ENCODE data around the gene PBX3.

PBX3 gene

GRCh38 chr9:125959951-125960619 is 212.9 kb downstream of the PBX3 start:
- Mint-ChIP-seq H3K27ac (peak overlapping the region in 2 of 3 experiments; percentile 32 to 66), H3K4me3 (no peak overlapping the region), H3K27me3 (ENCODE audit: low read depth) (peaks cover 13% of the 10 kb centered on the region), H3K4me1 (peaks cover 44% of the 10 kb centered on the region), H3K36me3 (ENCODE audit: low read depth) (peaks cover 30% of the 10 kb centered on the region), H3K9me3 (no peaks in the 10 kb centered on the region)
- TF ChIP-seq CTCF (IDR thresholded peaks at IDR 0.05; ENCODE audit: unreplicated experiment in 3 of 3): no peak

GRCh38 chr9:125960626-125961025 is 213.5 kb downstream of the PBX3 start:
- Mint-ChIP-seq H3K9me3 (no peaks in the 10 kb centered on the region), H3K4me1 (peaks cover 49% of the 10 kb centered on the region), H3K36me3 (ENCODE audit: low read depth) (peaks cover 33% of the 10 kb centered on the region), H3K27me3 (ENCODE audit: low read depth) (peaks cover 13% of the 10 kb centered on the region), H3K27ac (peak overlapping the region; percentile 29 to 66 (median 57)), H3K4me3 (no peak overlapping the region)
- no peak for TF ChIP-seq CTCF (IDR thresholded peaks at IDR 0.05; ENCODE audit: unreplicated experiment in 3 of 3)

DNA sequence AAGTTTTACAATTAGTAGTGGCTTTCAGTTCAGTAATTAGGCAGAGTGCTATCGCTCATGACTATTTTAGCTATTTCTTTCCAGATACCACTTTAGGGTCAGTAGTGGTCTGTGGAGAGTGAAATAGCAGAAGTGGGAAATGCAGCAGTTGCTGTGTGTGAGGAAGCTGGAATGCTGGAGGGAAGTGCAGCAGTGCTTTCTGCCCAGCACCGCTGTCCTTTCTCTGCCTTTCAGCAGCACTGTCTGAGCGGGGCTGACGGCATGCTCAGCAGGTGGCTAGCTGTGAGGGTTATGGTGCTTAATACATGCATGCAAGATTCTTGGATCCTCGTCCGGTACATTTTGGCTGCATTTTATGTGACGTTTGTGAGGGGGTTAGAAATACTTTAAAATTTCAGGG is 213.9 kb downstream of the PBX3 start:
- no peak for TF ChIP-seq CTCF (IDR thresholded peaks at IDR 0.05; ENCODE audit: unreplicated experiment in 3 of 3)
- H3K27me3 Mint-ChIP-seq (ENCODE audit: low read depth): peaks cover 13% of the 10 kb centered on the region
- peak overlapping the region in 1 of 3 experiments; percentile 28 for H3K4me3 Mint-ChIP-seq
- H3K27ac Mint-ChIP-seq: peak overlapping the region in 2 of 3 experiments; percentile 29 to 66
- peaks cover 35% of the 10 kb centered on the region for H3K36me3 Mint-ChIP-seq (ENCODE audit: low read depth)
- H3K9me3 Mint-ChIP-seq: no peaks in the 10 kb centered on the region
- H3K4me1 Mint-ChIP-seq: peaks cover 52% of the 10 kb centered on the region

- Mint-ChIP-seq H3K27me3 (ENCODE audit: low read depth) (peaks cover 13% of the 10 kb centered on the region), H3K4me3 (no peak overlapping the region), H3K4me1 (peaks cover 66% of the 10 kb centered on the region), H3K36me3 (ENCODE audit: low read depth) (peaks cover 44% of the 10 kb centered on the region), H3K9me3 (no peaks in the 10 kb centered on the region), H3K27ac (no peak overlapping the region)
- no peak for TF ChIP-seq CTCF (IDR thresholded peaks at IDR 0.05; ENCODE audit: unreplicated experiment in 3 of 3)
Observed at GRCh38 chr9:125963932-125964331, 216.8 kb downstream of the PBX3 start.

DNA sequence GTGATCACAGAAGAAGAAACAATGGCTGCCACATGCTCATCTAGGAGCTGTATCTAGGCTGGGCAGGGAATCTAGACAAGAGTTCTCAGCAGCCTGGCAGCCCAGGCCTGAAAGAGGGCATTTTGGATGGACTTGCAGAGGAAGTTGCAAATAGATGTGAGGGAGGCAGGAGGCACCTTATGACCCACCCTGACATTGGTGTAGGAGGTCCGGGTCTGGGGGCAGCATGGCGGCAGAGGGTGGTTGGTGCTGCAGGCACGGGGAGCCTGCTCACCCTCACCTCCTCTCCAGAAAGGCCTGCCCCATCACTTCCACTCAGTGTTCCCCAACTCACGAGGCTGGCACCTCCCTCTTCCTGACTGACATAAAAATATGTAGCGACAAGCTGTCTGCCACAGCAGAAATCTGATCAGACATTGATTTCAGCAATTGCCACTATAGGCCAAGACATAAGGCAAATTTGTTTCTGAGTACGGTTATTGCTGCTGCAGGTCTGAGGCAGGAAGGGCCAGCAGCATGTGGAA is 217.6 kb downstream of the PBX3 start:
- H3K4me3 Mint-ChIP-seq: no peak overlapping the region
- TF ChIP-seq CTCF (IDR thresholded peaks at IDR 0.05; ENCODE audit: unreplicated experiment in 3 of 3): no peak
- peaks cover 13% of the 10 kb centered on the region for H3K27me3 Mint-ChIP-seq (ENCODE audit: low read depth)
- H3K9me3 Mint-ChIP-seq: no peaks in the 10 kb centered on the region
- H3K4me1 Mint-ChIP-seq: peaks cover 61% of the 10 kb centered on the region
- peaks cover 44% of the 10 kb centered on the region for H3K36me3 Mint-ChIP-seq (ENCODE audit: low read depth)
- peak overlapping the region in 1 of 3 experiments; percentile 8 for H3K27ac Mint-ChIP-seq

DNA sequence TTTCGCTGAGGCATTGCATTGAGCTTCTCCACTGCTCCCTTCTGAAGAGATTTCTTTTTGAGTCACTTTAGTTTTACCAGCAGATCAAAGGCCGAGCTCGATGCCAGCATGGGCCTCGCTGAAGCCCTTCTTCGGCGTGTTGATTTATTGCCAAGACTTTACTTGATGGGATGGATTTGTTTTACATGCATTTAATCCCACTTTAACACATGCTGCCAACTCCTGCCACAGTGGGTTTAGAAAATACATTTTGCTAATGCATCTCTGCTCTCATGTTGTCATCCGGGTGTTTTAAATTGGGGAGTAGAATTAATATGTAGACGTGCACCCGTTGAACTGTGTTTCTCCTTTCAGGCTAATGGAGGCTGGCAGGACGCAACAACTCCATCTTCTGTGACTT is 218.3 kb downstream of the PBX3 start:
- Mint-ChIP-seq H3K27me3 (ENCODE audit: low read depth) (peaks cover 17% of the 10 kb centered on the region), H3K27ac (peak overlapping the region in 2 of 3 experiments; percentile 8 to 10), H3K9me3 (no peaks in the 10 kb centered on the region), H3K4me3 (no peak overlapping the region), H3K36me3 (ENCODE audit: low read depth) (peaks cover 44% of the 10 kb centered on the region), H3K4me1 (peaks cover 54% of the 10 kb centered on the region)
- TF ChIP-seq CTCF (IDR thresholded peaks at IDR 0.05; ENCODE audit: unreplicated experiment in 3 of 3): no peak

Measured in nephron (organoid).